ENCODE data around the gene ANKRD61. TPM values are rescaled to one million over a fixed set of nuclear protein-coding genes. Genes with fewer than 3 reads are reported as not detected.

ANKRD61 gene
- polyA plus RNA-seq, 3 donors, result not detected

DNA sequence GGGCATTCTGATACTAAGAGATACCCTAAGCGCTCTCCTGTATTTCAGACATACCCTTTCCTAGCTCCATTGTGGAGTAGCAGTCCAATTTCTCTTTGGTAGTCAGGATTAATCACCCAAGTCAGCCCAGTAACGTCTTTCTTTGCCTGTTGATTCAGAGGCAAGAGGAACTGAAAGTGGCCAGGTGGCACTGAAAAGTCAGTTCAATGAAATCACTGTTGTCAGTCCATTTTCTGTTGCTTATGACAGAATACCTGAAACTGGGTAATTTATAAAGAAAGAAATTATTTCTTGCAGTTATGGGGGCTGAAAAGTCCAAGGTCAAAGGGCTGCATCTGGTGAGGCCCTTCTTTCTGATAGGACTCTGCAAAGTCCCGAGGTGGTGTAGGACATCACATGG, 40.2 kb downstream of the ANKRD61 start:
- peaks cover 0 to 3% (median 0%) of the 10 kb centered on the region in 3 donors for H3K27me3 Mint-ChIP-seq (ENCODE audit: low read depth in 3 of 3)
- H3K4me3 Mint-ChIP-seq, result no peak overlapping the region

GRCh38 chr7:6074612-6075380, 43.6 kb downstream of the ANKRD61 start:
- intact Hi-C loops (cut with micrococcal nuclease), result no loop called here
- no peaks in the 10 kb centered on the region for H3K27me3 ChIP-seq (ENCODE audit: control insufficient read depth in 2 of 2, insufficient read depth in 2 of 2, low read length in 2 of 2)
- H3K27ac ChIP-seq (ENCODE audit: low read depth in 1 of 2, low read length in 2 of 2), result peak overlapping the region; percentile 17 to 55
- no peaks in the 10 kb centered on the region for H3K79me2 ChIP-seq (ENCODE audit: insufficient read depth, low read length)
- Mint-ChIP-seq H3K27ac (peak overlapping the region; percentile 45 to 92 (median 76)), H3K36me3 (no peaks in the 10 kb centered on the region), H3K4me3 (no peak overlapping the region), H3K27me3 (ENCODE audit: low read depth in 3 of 3) (peaks cover 0 to 3% (median 0%) of the 10 kb centered on the region in 3 donors), H3K4me1 (peaks cover 24% of the 10 kb centered on the region), H3K9me3 (peaks cover 0 to 2% (median 0%) of the 10 kb centered on the region in 7 donors)
- H3K4me1 ChIP-seq (ENCODE audit: control insufficient read depth in 1 of 2, insufficient read depth in 2 of 2, low read length in 2 of 2), result peaks cover 20 to 28% of the 10 kb centered on the region in 2 donors
- H3K9ac ChIP-seq (ENCODE audit: insufficient read depth, low read length, poor library complexity, severe bottlenecking), result no peak overlapping the region
- H3K4me3 ChIP-seq (replicated peaks in 1 of 3; ENCODE audit: low read depth in 2 of 3, low read length in 3 of 3), result no peak overlapping the region
- TF ChIP-seq CTCF (IDR thresholded peaks at IDR 0.05), result no peak
- H2AFZ ChIP-seq (ENCODE audit: insufficient read depth, low read depth, low read length, poor library complexity, severe bottlenecking), result peak overlapping the region; percentile 3
- H3K9me3 ChIP-seq (replicated peaks in 1 of 2; ENCODE audit: control insufficient read depth in 1 of 2, insufficient read depth in 1 of 2, low read length in 2 of 2), result no peaks in the 10 kb centered on the region
- peak; percentile 45 to 53 (median 46) for DNase-seq
- H3K36me3 ChIP-seq (replicated peaks in 1 of 2; ENCODE audit: control insufficient read depth in 1 of 2, insufficient read depth in 2 of 2, low read length in 2 of 2), result no peaks in the 10 kb centered on the region
- H3K4me2 ChIP-seq (replicated peaks; ENCODE audit: extremely low read depth, low read length, poor library complexity, severe bottlenecking), result no peak overlapping the region
- H4K20me1 ChIP-seq (ENCODE audit: insufficient read depth, low read length), result no peaks in the 10 kb centered on the region
- WGBS (ENCODE audit: insufficient coverage), result 4% methylated on average over 4 of the region's 9 CpGs

More for the DNA sequence above, 40.2 kb downstream of the ANKRD61 start:
- no peaks in the 10 kb centered on the region for H4K20me1 ChIP-seq (ENCODE audit: insufficient read depth, low read length)
- Mint-ChIP-seq H3K36me3 (no peaks in the 10 kb centered on the region), H3K4me1 (peaks cover 13% of the 10 kb centered on the region), H3K9me3 (peaks cover 0 to 2% (median 0%) of the 10 kb centered on the region in 7 donors), H3K27ac (no peak overlapping the region)
- H3K4me1 ChIP-seq (ENCODE audit: control insufficient read depth in 1 of 2, insufficient read depth in 2 of 2, low read length in 2 of 2), result peaks cover 12 to 15% of the 10 kb centered on the region in 2 donors
- no peak overlapping the region for H3K4me2 ChIP-seq (replicated peaks; ENCODE audit: extremely low read depth, low read length, poor library complexity, severe bottlenecking)
- H3K36me3 ChIP-seq (replicated peaks in 1 of 2; ENCODE audit: control insufficient read depth in 1 of 2, insufficient read depth in 2 of 2, low read length in 2 of 2), result no peaks in the 10 kb centered on the region
- H3K79me2 ChIP-seq (ENCODE audit: insufficient read depth, low read length), result no peaks in the 10 kb centered on the region
- no peak overlapping the region for H3K27ac ChIP-seq (ENCODE audit: low read depth in 1 of 2, low read length in 2 of 2)
- intact Hi-C loops (cut with micrococcal nuclease), result no loop called here
- H3K27me3 ChIP-seq (ENCODE audit: control insufficient read depth in 2 of 2, insufficient read depth in 2 of 2, low read length in 2 of 2), result no peaks in the 10 kb centered on the region
- TF ChIP-seq CTCF (IDR thresholded peaks at IDR 0.05), result no peak
- peak in 2 of 3 donors; percentile 28 to 30 for DNase-seq
- H3K9me3 ChIP-seq (replicated peaks in 1 of 2; ENCODE audit: control insufficient read depth in 1 of 2, insufficient read depth in 1 of 2, low read length in 2 of 2), result no peaks in the 10 kb centered on the region
- H3K9ac ChIP-seq (ENCODE audit: insufficient read depth, low read length, poor library complexity, severe bottlenecking), result no peak overlapping the region
- 50% methylated on average over 2 of the region's 3 CpGs for WGBS (ENCODE audit: insufficient coverage)
- H2AFZ ChIP-seq (ENCODE audit: insufficient read depth, low read depth, low read length, poor library complexity, severe bottlenecking), result no peak overlapping the region
- no peak overlapping the region for H3K4me3 ChIP-seq (replicated peaks in 1 of 3; ENCODE audit: low read depth in 2 of 3, low read length in 3 of 3)
